Neural crest cell (in vitro differentiated cells): ENCODE measurements around the gene SLC25A39. TPM values are rescaled to one million over a fixed set of nuclear protein-coding genes. Genes with fewer than 3 reads are reported as not detected.

Experiments
- DNase-seq: peaks from one replicate; pipeline ENCODE4 v3.0.0; 2021; ENCODE audit warnings: low read depth, mixed read lengths, low spot score
- H3K27ac Mint-ChIP-seq: one replicate; pipeline ENCODE4 v1.8.0; 2021; ENCODE audit warnings: mild to moderate bottlenecking, mixed read lengths; ENCODE audit not compliant: unreplicated experiment
- H3K27me3 Mint-ChIP-seq: 2 replicates; pipeline ENCODE4 v1.8.0; 2021; ENCODE audit warnings: low read depth, mild to moderate bottlenecking, mixed read lengths
- H3K36me3 Mint-ChIP-seq: 2 replicates; pipeline ENCODE4 v1.8.0; 2021; ENCODE audit warnings: low read depth, mild to moderate bottlenecking, mixed read lengths
- H3K4me1 Mint-ChIP-seq: 2 replicates; pipeline ENCODE4 v1.8.0; 2021; ENCODE audit warnings: mixed read lengths
- H3K4me3 Mint-ChIP-seq: one replicate; pipeline ENCODE4 v1.8.0; 2021; ENCODE audit warnings: mild to moderate bottlenecking, mixed read lengths
- H3K9me3 Mint-ChIP-seq: 2 replicates; pipeline ENCODE4 v1.8.0; 2021; ENCODE audit warnings: mixed read lengths
- CTCF ChIP-seq: fragments of 200-600 bp; sonication (generic); conservative IDR thresholded peaks from 2 replicates; pipeline ENCODE4 v1.5.0; 2021; ENCODE audit warnings: antibody characterized with exemption, mild to moderate bottlenecking
- total RNA-seq: library from RNA; stranded (reverse); gene quantifications from 2 replicates; pipeline ENCODE4 v1.2.1, GENCODE V29; 2021

Gene SLC25A39
- total RNA-seq, 1 donor from 2014 or later: 114 TPM

GRCh38 chr17:44310188-44310587 is 14.4 kb downstream of the SLC25A39 start:
- H3K36me3 Mint-ChIP-seq: no peaks in the 10 kb centered on the region
- no peaks in the 10 kb centered on the region for H3K9me3 Mint-ChIP-seq
- H3K4me1 Mint-ChIP-seq: peaks cover 22% of the 10 kb centered on the region
- H3K27me3 Mint-ChIP-seq: peaks cover 61% of the 10 kb centered on the region
- no peak overlapping the region for H3K27ac Mint-ChIP-seq
- no peak for DNase-seq
- TF ChIP-seq CTCF: no peak
- peak overlapping the region; percentile 64 for H3K4me3 Mint-ChIP-seq

- Mint-ChIP-seq H3K9me3 (no peaks in the 10 kb centered on the region), H3K4me3 (peak overlapping the region; percentile 69), H3K27ac (no peak overlapping the region), H3K4me1 (peaks cover 22% of the 10 kb centered on the region), H3K27me3 (peaks cover 57% of the 10 kb centered on the region), H3K36me3 (no peaks in the 10 kb centered on the region)
- TF ChIP-seq CTCF: no peak
- DNase-seq: no peak
Observed at GRCh38 chr17:44309472-44309871, 15.2 kb downstream of the SLC25A39 start.

GRCh38 chr17:44308865-44309264 is 15.8 kb downstream of the SLC25A39 start:
- Mint-ChIP-seq H3K4me3 (peak overlapping the region; percentile 69), H3K36me3 (no peaks in the 10 kb centered on the region), H3K27ac (no peak overlapping the region), H3K4me1 (peaks cover 18% of the 10 kb centered on the region), H3K27me3 (peaks cover 55% of the 10 kb centered on the region), H3K9me3 (no peaks in the 10 kb centered on the region)
- no peak for TF ChIP-seq CTCF
- DNase-seq: no peak

GRCh38 chr17:44308320-44308818 is 16.3 kb downstream of the SLC25A39 start, which contains the start of gene RUNDC3A:
Gene RUNDC3A, plus strand, starts transcription at chr17:44308601. Its CDS starts 232 bp downstream, at chr17:44308833.
- DNase-seq: peak; percentile 95
- Mint-ChIP-seq H3K27me3 (peaks cover 53% of the 10 kb centered on the region), H3K4me3 (peak within 1 kb of the TSS; percentile 85), H3K9me3 (no peaks in the 10 kb centered on the region), H3K4me1 (peaks cover 18% of the 10 kb centered on the region), H3K36me3 (no peaks in the 10 kb centered on the region), H3K27ac (no peak within 1 kb of the TSS)
- no peak for TF ChIP-seq CTCF

GRCh38 chr17:44307387-44308186 is 17.0 kb downstream of the SLC25A39 start:
- no peak for TF ChIP-seq CTCF
- no peaks in the 10 kb centered on the region for H3K9me3 Mint-ChIP-seq
- no peak overlapping the region for H3K27ac Mint-ChIP-seq
- peaks cover 50% of the 10 kb centered on the region for H3K27me3 Mint-ChIP-seq
- peaks cover 18% of the 10 kb centered on the region for H3K4me1 Mint-ChIP-seq
- peak overlapping the region; percentile 85 for H3K4me3 Mint-ChIP-seq
- H3K36me3 Mint-ChIP-seq: no peaks in the 10 kb centered on the region
- peak; percentile 46 for DNase-seq
